Embryonic facial prominence (tissue), 1 donor: ENCODE measurements around the gene TTYH3.
"Not testable (repeated sequence)": the region's sequence is repeated elsewhere in the genome, so short reads cannot be mapped to it uniquely, and the experiment has no call there.

Source experiments
- DNase-seq: peaks from one replicate; pipeline ENCODE4 v3.0.0-alpha.2; 2016; ENCODE audit errors: extremely low spot score

TTYH3 gene

DNA sequence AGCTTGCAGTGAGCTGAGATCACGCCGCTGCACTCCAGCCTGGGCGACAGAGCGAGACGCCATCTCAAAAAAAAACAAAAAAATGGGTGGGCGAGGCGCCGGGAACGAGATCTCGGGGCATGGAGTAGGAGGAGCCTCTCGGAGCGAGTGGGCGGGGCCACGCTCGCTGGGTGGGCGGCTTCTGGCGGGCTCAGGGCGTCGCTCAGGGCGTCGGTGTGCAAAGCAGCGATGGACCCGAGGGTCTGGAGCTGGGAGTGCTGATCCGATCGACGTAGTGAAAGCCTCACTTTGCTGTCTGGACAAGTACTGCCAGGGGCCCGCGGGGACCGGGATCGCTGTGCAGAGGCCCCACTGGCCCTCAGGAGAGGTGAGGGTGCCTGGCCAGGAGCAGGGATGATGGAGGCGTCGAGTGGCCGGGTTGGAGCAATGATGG is 33.6 kb downstream of the TTYH3 start:
- no peak for DNase-seq

DNA sequence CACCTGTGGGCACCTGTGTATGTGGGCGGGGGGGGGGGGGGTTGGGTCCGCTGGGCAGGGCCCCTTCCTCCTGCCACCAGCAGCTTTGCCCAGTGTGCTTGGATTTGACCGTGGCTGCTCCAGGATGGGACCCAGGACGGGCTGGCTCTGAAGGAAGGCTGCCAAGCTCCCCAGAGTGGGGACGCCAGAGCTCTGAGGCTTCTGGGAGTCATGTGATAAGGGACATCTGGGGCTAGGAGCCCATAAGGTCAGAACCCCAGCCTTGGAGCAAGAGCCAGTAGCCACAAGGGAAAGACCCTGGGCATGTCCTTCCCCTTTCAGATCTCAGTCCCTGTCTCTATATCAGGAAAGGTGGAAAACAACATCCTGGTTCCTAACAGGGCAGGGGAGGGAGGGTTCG is 34.4 kb downstream of the TTYH3 start:
- DNase-seq = no peak

DNA sequence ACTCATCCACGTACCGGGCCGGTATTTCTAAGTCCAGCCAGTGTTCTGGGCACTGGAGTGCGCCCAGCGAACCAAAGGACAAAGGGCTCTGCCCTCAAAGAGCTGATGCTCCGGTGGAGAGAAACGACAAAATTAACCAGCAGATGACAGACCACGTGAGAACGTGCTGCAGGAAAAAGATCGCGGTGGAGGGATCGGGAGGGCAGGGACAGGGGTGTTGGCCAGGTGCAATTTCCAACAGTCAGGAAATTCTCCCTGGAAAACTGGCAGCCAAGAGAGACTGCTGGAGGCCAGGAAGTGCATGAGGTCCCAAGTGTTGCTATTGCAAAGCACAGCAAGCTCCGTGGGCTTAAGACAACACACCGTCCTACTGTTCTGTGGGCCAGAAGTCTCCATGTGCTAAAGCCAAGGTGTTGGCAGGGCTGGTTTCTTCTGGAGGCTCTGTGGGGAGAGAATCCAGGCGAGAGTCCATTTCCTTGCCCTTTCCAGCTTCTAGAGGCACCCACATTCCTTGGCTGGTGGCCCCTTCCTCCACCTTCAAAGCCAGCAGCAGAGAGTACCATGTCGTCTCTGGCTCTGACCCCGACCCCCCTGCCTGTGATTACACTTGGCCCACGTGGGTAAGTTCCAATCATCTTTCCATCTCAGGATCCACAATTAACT is 34.9 kb downstream of the TTYH3 start:
- DNase-seq = no peak

DNA sequence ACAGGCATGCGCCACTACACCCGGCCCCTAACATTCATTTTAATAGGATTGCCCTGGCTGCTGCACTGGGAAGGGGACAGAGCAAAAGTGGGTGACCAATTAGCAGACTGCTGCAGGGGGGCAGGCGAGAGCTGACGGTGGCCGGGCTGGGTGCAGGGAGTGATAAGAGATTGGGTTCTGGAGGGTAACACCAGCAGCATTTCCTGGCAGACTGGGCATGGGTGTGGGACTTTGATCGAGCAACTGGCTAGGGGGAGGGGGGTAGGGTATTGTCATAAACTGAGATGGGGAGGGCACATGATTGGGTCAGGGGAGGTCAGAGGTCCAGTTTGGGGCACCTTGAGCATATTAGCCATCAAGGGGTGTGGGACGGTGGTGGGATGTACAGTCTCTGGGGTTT is 36.1 kb downstream of the TTYH3 start:
- no peak for DNase-seq

DNA sequence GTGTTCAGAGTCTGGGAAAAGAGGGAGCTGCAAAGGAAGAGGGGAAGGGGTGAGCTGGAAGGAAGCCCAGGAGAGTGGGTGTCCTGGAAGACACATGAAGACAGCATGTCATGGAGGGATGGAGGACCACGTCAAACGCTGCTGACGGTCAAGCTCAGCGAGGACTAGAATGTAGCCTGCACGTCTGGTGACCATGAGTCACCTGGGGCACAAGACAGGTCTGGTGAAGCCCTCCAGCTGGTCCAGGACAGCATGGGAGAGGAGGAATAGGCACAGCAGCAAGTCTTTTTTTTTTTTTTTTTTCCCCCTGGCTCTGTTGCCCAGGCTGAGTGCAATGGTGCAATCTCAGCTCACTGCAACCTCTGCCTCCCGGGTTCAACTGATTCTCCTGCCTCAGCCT is 36.6 kb downstream of the TTYH3 start:
- no peak for DNase-seq

DNA sequence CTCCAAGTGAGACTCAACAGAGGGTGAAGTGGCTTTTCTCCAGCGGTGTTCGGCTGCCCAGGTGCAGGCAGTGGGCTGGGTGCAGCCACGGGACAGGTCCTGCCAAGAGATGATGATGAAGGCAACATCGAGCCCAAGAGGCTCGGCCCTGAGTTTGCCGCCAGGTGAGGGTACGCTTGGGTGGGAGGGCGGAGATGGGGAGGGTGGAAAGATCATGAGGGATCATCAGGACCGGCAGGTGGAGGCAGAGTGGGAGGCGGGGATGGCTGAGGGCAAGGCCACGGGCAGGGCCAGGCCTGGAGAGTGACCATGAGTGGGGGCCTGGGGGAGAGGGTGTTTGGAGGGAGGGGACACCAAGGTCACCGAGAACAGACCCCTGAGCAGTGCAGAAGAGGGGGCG is 38.4 kb downstream of the TTYH3 start:
- no peak for DNase-seq

DNA sequence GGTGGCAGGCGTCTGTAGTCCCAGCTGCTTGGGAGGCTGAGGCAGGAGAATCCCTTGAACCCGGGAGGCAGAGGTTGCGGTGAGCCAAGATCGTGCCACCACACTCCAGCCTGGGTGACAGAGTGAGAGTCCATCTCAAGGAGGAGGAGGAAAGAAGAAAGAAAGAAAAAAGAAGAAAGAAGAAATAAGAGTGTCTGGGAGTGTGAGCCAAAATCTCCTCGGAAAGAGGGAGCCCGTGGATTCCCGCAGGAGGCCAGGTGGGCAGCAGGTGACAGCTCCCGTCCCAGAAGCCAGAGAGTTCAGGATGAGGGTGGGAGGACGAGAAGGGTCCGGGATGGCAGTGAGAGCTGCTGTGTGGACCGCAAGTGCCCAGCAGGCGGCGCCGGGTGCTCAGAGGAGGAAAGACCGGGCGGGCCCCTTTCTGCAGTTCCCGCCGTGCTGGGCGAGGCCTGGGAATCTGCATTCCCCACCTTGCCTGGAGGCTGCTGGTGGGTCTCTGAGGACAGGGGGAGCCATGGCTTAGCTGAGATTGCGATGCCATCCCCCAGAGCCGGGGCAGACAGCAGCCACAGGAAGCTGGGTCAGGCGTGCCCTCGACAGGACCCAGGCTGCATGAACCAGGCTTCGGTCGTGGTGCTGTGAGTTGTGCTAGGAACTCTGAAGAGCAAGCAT is 39.1 kb downstream of the TTYH3 start:
- DNase-seq = no peak

DNA sequence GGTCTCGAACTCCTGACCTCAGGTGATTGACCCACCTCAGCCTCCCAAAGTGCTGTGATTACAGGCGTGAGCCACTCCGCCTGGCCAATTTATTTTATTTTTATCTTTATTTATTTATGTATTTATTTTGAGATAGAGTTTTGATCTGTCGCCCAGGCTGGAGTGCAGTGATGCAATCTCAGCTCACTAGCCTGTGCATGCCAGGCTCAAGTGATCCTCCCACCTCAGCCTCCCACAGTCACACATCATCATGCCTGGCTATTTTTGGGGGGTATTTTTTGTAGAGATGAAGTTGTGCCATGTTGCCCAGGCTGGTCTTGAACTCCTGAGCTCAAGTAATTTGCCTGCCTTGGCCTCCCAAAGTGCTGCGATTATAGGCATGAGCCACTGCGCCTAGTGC is 41.4 kb downstream of the TTYH3 start:
- DNase-seq = not testable (repeated sequence)

DNA sequence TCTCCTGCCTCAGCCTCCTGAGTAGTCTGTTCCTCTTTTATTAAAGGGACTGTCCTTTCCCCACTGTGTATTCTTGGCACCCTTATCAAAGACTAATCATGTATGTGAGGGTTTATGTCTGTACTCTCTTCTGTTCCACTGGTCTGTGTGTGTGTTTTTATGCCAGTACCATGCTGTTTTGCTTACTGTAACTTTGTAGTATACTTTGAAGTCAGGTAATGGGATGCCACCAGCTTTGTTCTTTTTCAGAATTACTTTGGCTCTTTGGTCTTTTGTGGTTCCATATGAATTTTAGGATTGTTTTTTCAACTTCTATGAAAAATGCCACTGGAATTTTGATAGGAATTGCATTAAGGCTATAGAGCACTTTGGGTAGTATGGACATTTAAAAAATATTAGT is 42.1 kb downstream of the TTYH3 start:
- DNase-seq = no peak

DNA sequence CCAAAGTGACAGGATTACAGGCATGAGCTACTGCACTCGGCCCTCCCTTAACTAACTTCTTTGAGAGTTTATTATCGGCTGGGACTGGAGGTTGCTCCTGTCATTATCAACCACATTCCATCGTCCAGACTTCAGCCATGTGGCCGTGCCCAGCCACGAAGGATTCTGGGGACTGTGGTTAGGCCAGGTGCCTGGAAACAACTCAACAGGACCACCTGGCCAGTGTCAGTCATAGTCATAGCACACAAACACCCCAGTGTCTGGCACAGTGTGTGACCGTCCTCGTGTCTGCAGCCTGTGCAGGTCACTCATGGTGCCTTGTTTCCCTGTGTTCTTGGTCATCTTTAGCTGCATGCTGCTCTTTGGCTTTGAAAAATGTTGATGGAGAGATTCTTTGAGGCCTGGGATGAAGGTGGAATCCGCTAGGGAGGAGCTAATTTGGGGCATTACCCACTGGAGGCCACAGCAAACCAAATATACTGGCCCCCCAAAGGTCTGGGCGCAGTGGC is 43.5 kb downstream of the TTYH3 start:
- DNase-seq = no peak

DNA sequence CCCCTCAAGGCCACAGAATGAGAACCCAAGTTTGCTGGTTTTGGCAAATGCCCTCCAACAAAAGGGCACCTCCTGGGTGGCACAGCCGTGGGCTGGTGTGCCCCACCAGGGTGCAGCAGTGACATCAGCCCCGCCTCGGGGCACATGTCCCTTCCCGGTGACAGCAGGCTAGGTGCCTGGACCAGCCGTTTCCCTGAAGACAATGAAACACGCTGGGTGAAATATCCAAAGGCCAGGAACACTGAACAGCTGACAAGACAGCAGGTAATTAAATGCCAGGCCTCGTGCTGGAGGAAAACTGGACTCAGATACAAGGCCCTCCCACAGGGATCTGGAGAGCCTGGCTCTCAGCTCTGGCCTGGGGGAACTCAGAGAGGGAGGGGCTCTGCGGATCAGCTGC is 44.8 kb downstream of the TTYH3 start:
- DNase-seq = not testable (repeated sequence)

DNA sequence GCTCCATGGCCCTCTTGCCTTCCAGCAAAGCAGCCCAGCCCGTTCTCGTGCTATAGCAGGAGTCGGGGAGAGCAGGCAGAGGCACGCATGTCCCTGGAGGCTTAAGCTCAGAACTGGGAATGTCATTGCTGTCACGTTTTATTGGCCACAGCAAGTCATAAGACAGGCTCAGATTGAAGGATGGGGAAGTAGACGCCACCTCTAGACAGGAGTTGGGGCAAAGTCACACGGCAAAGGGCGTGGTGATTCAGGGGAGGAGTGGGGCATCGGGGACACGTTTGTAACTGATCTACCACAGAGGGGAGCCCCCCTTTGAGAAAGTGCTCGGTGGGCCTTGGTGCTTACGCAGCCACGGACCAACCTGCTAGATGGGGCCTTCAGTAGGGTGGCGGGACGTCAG is 46.7 kb downstream of the TTYH3 start:
- not testable (repeated sequence) for DNase-seq

DNA sequence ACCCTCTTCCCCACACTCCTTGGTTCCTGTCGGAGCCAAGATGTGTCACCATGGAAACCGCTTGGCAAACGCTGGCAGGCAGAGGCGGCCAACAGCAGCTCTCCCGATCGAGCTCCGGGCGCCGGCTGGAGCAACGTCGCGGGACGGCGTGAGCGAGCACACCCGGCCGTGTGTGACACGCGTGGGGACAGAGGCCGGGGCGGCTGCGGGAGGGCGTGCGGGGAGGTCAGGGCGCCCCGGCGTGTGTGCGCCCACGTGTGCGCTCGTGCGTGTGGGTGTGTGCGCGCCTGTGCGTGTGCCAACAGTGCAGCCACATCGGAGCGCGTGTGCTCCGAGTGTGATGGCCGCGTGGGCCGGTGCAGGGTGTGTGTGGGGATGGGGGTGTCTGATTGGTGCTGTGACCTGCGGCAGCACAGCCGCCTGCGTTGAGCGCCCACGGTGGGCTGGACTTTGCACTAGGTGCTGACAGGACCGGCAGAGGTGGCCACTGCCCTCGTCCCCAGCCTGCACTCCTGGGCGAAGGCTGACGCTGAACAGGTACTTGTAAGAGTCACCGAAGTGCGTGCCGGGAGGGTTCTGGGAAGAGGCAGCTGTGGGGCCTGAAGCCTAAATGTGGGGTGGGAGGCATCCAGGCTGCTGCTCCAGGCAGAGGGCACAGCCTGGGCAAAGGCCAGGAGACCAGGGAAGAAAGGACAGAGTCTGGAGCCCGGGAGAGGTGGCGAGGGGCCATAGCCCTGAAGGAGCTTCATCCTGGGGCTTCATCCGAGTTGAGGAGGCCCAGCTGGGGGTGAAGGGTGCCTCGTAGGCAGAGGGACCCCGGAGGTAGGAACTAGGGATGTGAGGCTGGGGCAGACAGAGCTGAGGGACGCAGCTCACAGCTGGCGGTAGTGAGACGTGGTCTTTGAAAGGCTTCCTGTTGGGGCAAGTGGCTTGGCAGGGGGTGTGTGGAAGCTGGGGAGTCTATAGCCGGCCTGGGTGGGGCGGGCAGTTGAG is 47.6 kb downstream of the TTYH3 start:
- DNase-seq = not testable (repeated sequence)

DNA sequence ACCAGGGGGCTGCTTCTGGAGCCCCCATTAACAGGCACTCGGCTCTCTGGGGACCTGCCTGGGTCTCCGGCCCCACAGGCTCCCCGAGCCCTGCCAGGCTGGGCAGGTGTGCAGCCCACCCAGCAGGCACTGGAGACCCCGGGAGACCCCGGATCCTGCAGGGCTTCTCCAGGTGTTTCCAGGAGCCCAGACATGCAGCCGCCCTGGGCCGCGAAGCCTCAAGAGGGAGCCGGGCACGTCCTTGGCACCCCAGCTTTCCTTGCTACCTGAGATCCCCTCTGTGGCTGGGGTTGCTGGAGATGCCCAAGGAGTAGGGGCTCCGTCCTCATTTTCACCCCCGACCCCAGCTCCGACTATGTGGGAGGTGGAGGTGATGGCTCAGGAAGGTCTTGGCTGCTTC is 48.5 kb downstream of the TTYH3 start:
- DNase-seq = no peak

DNA sequence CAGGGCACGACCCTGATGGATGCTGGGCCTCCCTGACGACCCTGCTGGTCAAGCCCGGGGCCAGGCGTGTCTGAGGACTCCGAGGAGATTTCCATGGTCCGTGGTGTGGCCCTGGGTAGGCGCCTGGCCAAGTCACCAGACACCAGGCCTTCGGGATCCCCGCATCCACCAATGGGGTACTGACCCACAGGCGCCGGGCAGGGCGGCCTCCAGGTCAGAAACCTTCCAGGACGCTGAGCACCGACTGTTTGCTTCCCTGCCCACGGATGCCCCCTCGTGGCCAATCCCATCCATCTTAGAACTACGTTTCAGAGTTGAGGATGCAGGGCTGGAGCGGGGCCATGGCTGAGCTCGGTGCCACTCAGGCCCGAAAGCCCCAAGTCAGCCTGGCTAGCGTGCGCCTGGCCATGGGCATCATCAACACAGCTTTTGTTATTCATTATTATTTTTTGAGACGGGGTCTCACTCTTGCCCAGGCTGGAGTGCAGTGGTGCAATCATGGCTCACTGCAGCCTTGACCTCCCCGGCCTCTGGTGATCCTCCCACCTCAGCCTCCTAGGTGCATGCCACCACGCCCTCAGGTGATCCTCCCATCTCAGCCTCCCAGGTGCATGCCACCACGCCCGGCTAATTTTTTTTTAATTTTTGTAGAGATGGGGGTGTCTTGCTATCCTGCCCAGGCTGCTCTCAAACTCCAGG is 49.2 kb downstream of the TTYH3 start:
- no peak for DNase-seq

DNA sequence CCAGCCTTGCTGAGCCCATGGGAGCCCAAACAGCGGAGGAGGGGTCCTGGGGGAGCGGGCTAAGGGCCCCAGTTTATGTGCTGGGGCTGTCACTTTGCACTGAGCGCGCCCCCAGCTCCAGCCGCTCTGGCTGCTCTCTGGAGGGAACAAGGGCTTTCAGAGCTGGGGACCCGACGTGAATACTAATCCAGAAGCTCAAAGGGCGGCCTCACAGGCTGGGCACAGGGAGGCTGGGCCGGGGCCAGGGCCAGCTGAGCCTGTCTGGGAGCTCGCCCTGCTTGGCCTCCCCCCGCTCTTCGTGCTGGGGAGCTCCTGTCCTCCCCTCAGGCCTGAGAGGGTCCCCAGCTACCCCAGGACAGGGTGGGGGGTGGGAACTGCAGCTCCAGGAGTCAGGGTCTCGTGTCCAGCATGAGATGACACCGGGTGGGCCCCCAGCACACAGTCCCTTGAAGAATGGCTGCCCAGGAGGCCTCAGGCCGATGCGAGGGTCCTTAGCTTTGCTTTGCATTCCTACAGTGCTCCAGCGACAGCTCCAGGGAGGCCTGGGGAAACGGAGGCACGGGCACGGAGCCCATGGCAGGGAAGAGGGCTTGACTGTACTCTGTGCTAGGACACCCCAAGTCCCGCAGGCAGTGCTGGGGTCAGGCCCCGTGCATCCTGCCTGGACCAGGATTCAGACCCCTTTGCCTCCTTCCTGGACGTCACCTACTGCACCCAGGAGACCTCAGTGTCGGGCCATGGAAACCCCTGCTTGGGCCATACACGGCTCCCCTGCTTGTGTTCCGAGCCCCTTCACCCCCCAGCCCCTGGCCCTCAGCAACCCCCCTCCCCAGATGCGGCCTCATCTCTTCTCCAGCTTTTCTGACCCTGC is 50.4 kb downstream of the TTYH3 start:
- no peak for DNase-seq

DNA sequence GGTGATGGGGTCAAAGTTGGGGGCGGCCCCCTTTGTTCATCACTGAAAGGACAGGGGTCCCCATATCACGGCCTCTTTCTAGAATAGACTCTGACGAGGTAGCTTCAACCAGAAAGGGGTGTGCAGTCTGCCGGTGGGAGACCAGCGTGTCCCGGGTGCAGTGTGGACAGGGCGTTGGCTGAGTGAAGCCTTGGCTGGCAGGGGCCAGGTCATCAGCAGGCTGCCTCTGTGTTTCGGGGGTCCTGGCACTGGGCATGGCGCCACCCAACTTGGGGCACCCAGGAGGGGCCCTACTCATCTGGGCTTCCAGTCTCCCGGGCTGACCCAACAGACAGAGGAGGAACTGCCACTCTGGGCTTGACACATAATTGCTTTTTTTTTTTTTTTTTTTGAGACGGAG is 52.7 kb downstream of the TTYH3 start:
- no peak for DNase-seq

DNA sequence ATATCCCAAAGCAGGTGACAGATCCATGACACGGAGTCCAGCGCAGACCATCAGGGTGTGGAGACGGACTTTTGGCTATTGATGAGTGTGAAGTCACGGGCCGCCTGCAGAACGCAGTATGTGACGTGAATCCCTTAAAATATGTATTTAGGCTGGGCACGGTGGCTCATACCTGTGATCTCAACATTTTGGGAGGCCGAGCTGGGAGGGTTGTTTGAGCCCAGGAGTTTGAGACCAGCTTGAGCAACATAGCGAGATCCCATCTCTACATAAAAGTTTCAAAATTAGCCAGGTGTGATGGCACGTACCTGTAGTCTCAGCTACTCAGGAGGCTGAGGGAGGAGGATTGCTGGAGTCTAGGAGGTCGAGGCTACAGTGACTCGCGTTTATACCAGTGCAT is 54.3 kb downstream of the TTYH3 start:
- DNase-seq = no peak

DNA sequence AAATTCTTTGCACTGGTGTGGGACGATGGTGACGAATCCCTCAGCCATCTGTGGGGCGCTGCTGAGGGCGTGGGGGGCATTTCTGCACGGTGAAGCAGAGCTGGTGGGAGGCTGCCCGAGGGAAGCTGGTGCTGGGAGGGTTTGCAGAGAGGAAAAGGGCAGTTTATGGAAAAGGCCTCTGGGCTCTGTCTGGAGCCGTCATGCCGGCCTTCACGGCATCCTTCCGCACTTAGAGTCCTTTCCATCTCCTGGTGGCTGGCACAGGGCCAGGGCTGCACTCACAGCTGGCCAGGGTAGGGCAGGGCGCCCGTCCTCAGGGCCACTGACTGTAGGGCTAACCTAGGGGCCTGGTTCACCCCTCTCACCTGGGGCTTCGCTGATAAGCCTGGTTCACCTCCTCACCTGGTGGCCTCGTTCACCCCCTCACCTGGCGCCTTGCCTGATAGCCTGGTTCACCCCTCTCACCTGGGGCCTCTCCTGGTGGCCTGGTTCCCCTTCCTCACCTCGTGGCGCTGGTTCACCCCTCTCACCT is 55.6 kb downstream of the TTYH3 start:
- DNase-seq = no peak

DNA sequence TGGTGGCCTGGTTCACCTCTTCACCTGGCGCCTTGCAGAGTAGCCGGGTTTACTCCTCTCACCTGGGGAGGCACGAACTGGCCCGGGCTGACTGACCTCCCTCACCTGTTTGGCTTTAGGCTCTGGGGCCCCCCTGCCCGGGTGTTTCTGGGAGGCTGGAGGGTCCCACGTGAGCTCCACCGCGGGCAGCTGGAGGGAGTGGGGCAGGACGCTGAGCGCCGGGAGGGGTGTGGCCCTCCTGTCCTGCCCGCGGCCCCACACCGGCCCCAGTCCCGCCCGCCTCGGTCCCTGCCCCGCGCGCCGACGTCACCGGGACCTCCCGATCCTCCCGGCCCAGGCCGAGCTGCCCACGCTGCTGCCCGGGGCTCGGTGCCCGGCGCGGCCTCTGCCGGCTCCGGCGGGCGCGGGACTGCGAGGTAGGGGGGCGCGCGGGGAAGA is 56.1 kb downstream of the TTYH3 start, which contains the start of gene AMZ1:
Gene AMZ1, plus strand, starts transcription at position 322 of the 438 bp plus-strand sequence. CDS start 12,250 bp downstream, outside the sequence.
- no peak for DNase-seq
